OCI-LY1 (cell line): ENCODE results near the gene COX6A2.

Experiments used
- H2AFZ ChIP-seq: fragments of 200-600 bp; sonication (generic), shearing (Covaris generic); 2 replicates; pipeline ENCODE4 v1.6.0; 2014; ENCODE audit warnings: antibody characterized with exemption, mild to moderate bottlenecking, low read length
- H3F3A ChIP-seq: fragments of 200-600 bp; sonication (generic), shearing (Covaris generic); 2 replicates; pipeline ENCODE4 v1.6.0; 2014; ENCODE audit warnings: mild to moderate bottlenecking, antibody characterized with exemption, low read length, moderate library complexity; ENCODE audit not compliant: insufficient read depth
- H3K27ac ChIP-seq: fragments of 200-600 bp; sonication (generic); 2 replicates; pipeline ENCODE4 v1.5.1; 2014; ENCODE audit warnings: low read length, mixed run types, mild to moderate bottlenecking, low read depth; ENCODE audit not compliant: poor library complexity, severe bottlenecking
- H3K27me3 ChIP-seq: fragments of 200-600 bp; sonication (generic); 2 replicates; pipeline ENCODE4 v1.6.0; 2014; ENCODE audit warnings: antibody characterized with exemption, mild to moderate bottlenecking, low read length, moderate library complexity; ENCODE audit not compliant: insufficient read depth
- H3K36me3 ChIP-seq: fragments of 200-600 bp; sonication (generic); 2 replicates; pipeline ENCODE4 v1.6.1; 2014; ENCODE audit warnings: mild to moderate bottlenecking, antibody characterized with exemption, low read length, moderate library complexity, mixed read lengths; ENCODE audit not compliant: insufficient read depth
- H3K4me1 ChIP-seq: fragments of 200-600 bp; sonication (generic); 2 replicates; pipeline ENCODE4 v1.5.1; 2014; ENCODE audit warnings: mild to moderate bottlenecking, low read length, moderate library complexity; ENCODE audit not compliant: insufficient read depth, severe bottlenecking
- H3K4me2 ChIP-seq: fragments of 200-600 bp; sonication (generic), shearing (Covaris generic); 2 replicates; pipeline ENCODE4 v1.6.1; 2014; ENCODE audit warnings: low read length
- H3K4me3 ChIP-seq: fragments of 200-600 bp; sonication (generic); 2 replicates; pipeline ENCODE4 v1.5.1; 2014; ENCODE audit warnings: low read length, low read depth, mild to moderate bottlenecking, mixed read lengths; ENCODE audit not compliant: poor library complexity, severe bottlenecking
- H3K79me2 ChIP-seq: fragments of 200-600 bp; shearing (Covaris generic); 2 replicates; pipeline ENCODE4 v1.6.1; 2016; ENCODE audit warnings: mixed run types, low read length, mixed read lengths; ENCODE audit not compliant: insufficient read depth
- H3K9ac ChIP-seq: fragments of 200-600 bp; sonication (generic), shearing (Covaris generic); 2 replicates; pipeline ENCODE4 v1.6.1; 2014; ENCODE audit warnings: mild to moderate bottlenecking, low read length, mixed read lengths
- H3K9me2 ChIP-seq: fragments of 200-600 bp; sonication (generic), shearing (Covaris generic); 2 replicates; pipeline ENCODE4 v1.6.1; 2014; ENCODE audit warnings: low read depth, mild to moderate bottlenecking, low read length, mixed read lengths
- H3K9me3 ChIP-seq: fragments of 200-600 bp; shearing (Covaris generic); 2 replicates; pipeline ENCODE4 v1.6.1; 2014; ENCODE audit warnings: low read length, mixed read lengths
- H4K20me1 ChIP-seq: fragments of 200-600 bp; sonication (generic), shearing (Covaris generic); 2 replicates; pipeline ENCODE4 v1.6.0; 2016; ENCODE audit warnings: mild to moderate bottlenecking, low read length; ENCODE audit not compliant: insufficient read depth
- EZH2 ChIP-seq: fragments of 200-600 bp; sonication (generic), shearing (Covaris generic); IDR thresholded peaks from 2 replicates; pipeline ENCODE4 v1.8.0; 2017; ENCODE audit warnings: borderline replicate concordance, mixed run types, mild to moderate bottlenecking, antibody characterized with exemption, low read length, moderate library complexity, mixed read lengths
- TF ChIP-seq, protein P1 (sequence below): fragments of 200-600 bp; sonication (generic), shearing (Covaris generic); IDR thresholded peaks from 2 replicates; pipeline ENCODE4 v1.5.1; 2017; ENCODE audit warnings: mild to moderate bottlenecking, antibody characterized with exemption, low read length, moderate library complexity, mixed read lengths

COX6A2 gene

DNA sequence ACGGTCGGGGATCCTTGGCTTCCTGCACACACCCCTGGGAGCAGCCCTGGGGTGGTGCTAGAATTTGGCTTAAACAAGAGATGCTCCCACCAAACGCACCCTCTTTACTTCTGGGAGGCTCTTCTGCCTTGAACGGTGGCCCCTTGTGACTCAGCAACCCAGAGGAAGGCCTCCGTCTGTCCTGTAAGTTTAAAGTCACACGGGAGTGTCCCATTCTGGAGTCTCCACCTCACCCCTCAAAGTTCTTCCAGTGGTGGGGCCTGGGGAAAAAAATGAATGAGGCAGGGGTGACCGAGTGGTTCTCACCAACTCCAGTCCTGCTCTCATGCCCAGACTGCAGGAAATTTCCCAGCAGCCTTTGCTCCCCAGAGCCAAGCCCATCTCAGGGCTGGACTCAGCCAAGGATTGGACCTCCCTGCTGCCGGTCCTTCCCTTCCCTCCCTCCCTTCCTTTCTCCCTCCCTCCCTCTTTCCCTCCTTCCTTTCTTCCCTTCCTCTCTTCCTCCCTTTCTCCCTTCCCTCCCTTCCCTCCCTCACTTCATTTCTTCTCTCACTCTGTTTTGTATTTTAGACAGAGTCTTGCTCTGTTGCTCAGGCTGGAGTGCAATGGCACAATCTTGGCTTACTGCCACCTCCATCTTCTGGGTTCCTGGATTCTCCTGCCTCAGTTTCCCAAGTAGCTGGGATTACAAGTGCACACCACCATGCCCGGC lies 23.7 kb downstream of the COX6A2 start:
- H3K27ac ChIP-seq, result no peak overlapping the region
- H3K9ac ChIP-seq, result peak overlapping the region; percentile 50; the same call in 1 of the 2 replicates
- H2AFZ ChIP-seq, result no peak overlapping the region
- H3K4me3 ChIP-seq, result peak overlapping the region; percentile 57
- H3K27me3 ChIP-seq, result no peaks in the 10 kb centered on the region; the same call in 1 of the 2 replicates
- H4K20me1 ChIP-seq, result no peaks in the 10 kb centered on the region
- H3K9me2 ChIP-seq, result no peaks in the 10 kb centered on the region
- no peaks in the 10 kb centered on the region for H3K4me1 ChIP-seq
- no peaks in the 10 kb centered on the region for H3F3A ChIP-seq
- peak overlapping the region; percentile 55; the same call in 1 of the 2 replicates for H3K4me2 ChIP-seq
- no peak for TF ChIP-seq EZH2
- TF ChIP-seq, protein P1, sequence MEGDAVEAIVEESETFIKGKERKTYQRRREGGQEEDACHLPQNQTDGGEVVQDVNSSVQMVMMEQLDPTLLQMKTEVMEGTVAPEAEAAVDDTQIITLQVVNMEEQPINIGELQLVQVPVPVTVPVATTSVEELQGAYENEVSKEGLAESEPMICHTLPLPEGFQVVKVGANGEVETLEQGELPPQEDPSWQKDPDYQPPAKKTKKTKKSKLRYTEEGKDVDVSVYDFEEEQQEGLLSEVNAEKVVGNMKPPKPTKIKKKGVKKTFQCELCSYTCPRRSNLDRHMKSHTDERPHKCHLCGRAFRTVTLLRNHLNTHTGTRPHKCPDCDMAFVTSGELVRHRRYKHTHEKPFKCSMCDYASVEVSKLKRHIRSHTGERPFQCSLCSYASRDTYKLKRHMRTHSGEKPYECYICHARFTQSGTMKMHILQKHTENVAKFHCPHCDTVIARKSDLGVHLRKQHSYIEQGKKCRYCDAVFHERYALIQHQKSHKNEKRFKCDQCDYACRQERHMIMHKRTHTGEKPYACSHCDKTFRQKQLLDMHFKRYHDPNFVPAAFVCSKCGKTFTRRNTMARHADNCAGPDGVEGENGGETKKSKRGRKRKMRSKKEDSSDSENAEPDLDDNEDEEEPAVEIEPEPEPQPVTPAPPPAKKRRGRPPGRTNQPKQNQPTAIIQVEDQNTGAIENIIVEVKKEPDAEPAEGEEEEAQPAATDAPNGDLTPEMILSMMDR, result no peak
- H3K36me3 ChIP-seq, result no peaks in the 10 kb centered on the region; the same call in 1 of the 2 replicates
- H3K79me2 ChIP-seq, result no peaks in the 10 kb centered on the region
- no peaks in the 10 kb centered on the region for H3K9me3 ChIP-seq

DNA sequence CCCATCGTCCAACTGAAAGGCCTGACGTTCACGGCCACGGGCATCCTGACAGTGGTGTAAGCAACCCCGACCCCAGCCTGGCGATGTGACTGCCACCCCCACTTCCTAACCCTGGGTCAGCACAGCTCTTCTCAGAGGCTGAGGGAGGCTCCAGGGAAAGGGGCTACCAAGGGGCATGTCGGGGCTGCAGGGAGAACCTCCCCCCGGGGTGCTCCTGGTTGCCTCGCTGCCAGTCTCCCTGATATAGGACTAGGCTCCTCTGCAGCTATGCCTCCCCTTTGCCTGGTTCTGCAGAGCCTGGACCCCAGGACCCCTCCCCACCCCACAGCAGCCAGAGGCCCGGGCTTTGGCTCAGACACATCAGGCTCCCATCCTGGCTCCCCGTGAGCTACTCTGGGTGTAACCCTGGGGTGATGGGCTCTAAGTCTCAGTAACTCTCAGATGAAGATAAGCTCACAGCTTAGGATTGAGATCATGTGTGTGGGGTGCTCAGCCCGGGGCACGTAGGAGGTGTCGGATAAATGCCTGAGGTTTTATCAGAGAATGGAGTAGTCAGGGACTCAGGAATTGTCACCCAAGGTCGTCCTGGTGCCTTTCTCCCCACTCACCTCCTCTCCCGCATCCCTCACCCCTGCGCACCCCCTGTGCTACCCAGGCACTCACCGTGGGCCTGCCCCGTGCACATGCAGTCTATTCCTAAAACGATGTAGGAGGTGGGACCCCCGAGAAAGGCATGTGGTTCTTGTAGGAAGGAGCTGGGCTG lies 24.4 kb downstream of the COX6A2 start:
- Histone ChIP-seq H3K9me3 (no peaks in the 10 kb centered on the region), H3K4me2 (peak overlapping the region; percentile 55; the same call in 1 of the 2 replicates), H3K4me1 (no peaks in the 10 kb centered on the region), H3F3A (no peaks in the 10 kb centered on the region), H3K27me3 (no peaks in the 10 kb centered on the region; the same call in 1 of the 2 replicates), H3K27ac (no peak overlapping the region), H4K20me1 (no peaks in the 10 kb centered on the region), H3K36me3 (no peaks in the 10 kb centered on the region; the same call in 1 of the 2 replicates), H3K9ac (peak overlapping the region; percentile 50; the same call in 1 of the 2 replicates), H2AFZ (no peak overlapping the region), H3K79me2 (no peaks in the 10 kb centered on the region), H3K9me2 (no peaks in the 10 kb centered on the region), H3K4me3 (peak overlapping the region; percentile 57)
- TF ChIP-seq, protein P1, result no peak
- no peak for TF ChIP-seq EZH2

DNA sequence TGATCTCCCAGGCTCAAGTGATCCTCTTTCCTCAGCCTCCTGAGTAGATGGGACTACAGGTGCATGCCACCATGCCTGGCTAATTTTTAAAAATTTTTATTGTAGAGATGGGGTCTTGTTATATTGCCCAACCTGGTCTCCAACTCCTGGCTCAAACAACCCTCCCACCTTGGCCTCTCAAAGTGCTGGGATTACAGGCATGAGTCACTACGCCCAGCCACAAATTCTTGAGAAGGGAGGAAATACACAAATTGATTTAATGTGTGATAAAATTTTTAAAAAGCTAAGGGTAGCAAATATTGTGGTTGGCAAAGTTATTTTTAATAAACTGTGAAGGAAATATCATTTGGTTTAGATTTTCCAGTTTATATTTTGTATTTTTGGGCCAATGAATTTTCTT lies 25.5 kb downstream of the COX6A2 start:
- Histone ChIP-seq H3K4me1 (no peaks in the 10 kb centered on the region), H3K27ac (no peak overlapping the region), H4K20me1 (no peaks in the 10 kb centered on the region), H3K4me3 (no peak overlapping the region), H3K9me2 (no peaks in the 10 kb centered on the region), H3F3A (no peaks in the 10 kb centered on the region), H3K9ac (no peak overlapping the region), H3K36me3 (no peaks in the 10 kb centered on the region; the same call in 1 of the 2 replicates), H3K27me3 (no peaks in the 10 kb centered on the region; the same call in 1 of the 2 replicates), H3K4me2 (no peak overlapping the region), H3K9me3 (no peaks in the 10 kb centered on the region), H2AFZ (no peak overlapping the region), H3K79me2 (no peaks in the 10 kb centered on the region)
- TF ChIP-seq, protein P1, result no peak
- no peak for TF ChIP-seq EZH2
